Tongue (tissue), 2 donors: ENCODE measurements around the gene KCNK17. TPM values are rescaled to one million over a fixed set of nuclear protein-coding genes. Genes with fewer than 3 reads are reported as not detected.

Source experiments
- DNase-seq: peaks from one replicate; pipeline ENCODE4 v3.0.0-alpha.2; 2015
- total RNA-seq: library from RNA; depleted of rRNA; stranded (reverse); fragments of >200 nt; gene quantifications from one replicate; pipeline ENCODE4 v1.2.3, GENCODE V29; 2014

KCNK17 gene
- 0.62 TPM for total RNA-seq

- no peak for DNase-seq
Measured at GRCh38 chr6:39314273-39314795, at the start of gene KCNK17. Gene KCNK17 (minus strand): TSS chr6:39314419. CDS start chr6:39314320, 99 bp downstream.

- no peak for DNase-seq
Measured at GRCh38 chr6:39363280-39363679, 49.1 kb upstream of the KCNK17 start.

- DNase-seq: peak; percentile 31
Measured at GRCh38 chr6:39362487-39362865, 48.3 kb upstream of the KCNK17 start.

- peak; percentile 89 for DNase-seq
Measured at GRCh38 chr6:39361657-39362486, 47.7 kb upstream of the KCNK17 start.

GRCh38 chr6:39360378-39360777 is 46.2 kb upstream of the KCNK17 start:
- DNase-seq: no peak

- peak; percentile 93 for DNase-seq
Measured at GRCh38 chr6:39357998-39358686, 43.9 kb upstream of the KCNK17 start.

GRCh38 chr6:39353698-39354315 is 39.6 kb upstream of the KCNK17 start:
- no peak for DNase-seq

- no peak for DNase-seq
Measured at GRCh38 chr6:39350723-39351505, 36.7 kb upstream of the KCNK17 start.

GRCh38 chr6:39348740-39349139 is 34.5 kb upstream of the KCNK17 start:
- DNase-seq: no peak

- peak; percentile 87 for DNase-seq
Measured at GRCh38 chr6:39347906-39348585, 33.8 kb upstream of the KCNK17 start.

- no peak for DNase-seq
Measured at GRCh38 chr6:39347206-39347605, 33.0 kb upstream of the KCNK17 start.

- DNase-seq: no peak
Measured at GRCh38 chr6:39344821-39345280, 30.6 kb upstream of the KCNK17 start.

- no peak for DNase-seq
Measured at GRCh38 chr6:39343396-39343870, 29.2 kb upstream of the KCNK17 start.

GRCh38 chr6:39342692-39343395 is 28.6 kb upstream of the KCNK17 start:
- peak; percentile 44 for DNase-seq

GRCh38 chr6:39341937-39342336 is 27.7 kb upstream of the KCNK17 start:
- no peak for DNase-seq

GRCh38 chr6:39341352-39341751 is 27.1 kb upstream of the KCNK17 start:
- DNase-seq: no peak

GRCh38 chr6:39339868-39340550 is 25.8 kb upstream of the KCNK17 start:
- DNase-seq: no peak

GRCh38 chr6:39339096-39339867 is 25.1 kb upstream of the KCNK17 start:
- no peak for DNase-seq

GRCh38 chr6:39338397-39338796 is 24.2 kb upstream of the KCNK17 start:
- no peak for DNase-seq
